Esophagus squamous epithelium (tissue), 4 donors: ENCODE data around the gene SPP2.

Source experiments
- POLR2A ChIP-seq, 4 donors: fragments of 450-650 bp; IDR thresholded peaks; one replicate each; pipeline ENCODE4 v1.6.1; 2017; ENCODE audit warnings: antibody characterized with exemption in 4 of 4, mild to moderate bottlenecking in 4 of 4, moderate library complexity in 3 of 4
- TF ChIP-seq, protein P1 (sequence below), 6 experiments: fragments of 450-650 bp in 4 of 6; fragments of 200-600 bp in 2 of 6; sonication (generic) in 2 of 6; IDR thresholded peaks; one replicate each; pipeline ENCODE4 v1.5.1; 2016 to 2019; ENCODE audit warnings: antibody characterized with exemption in 6 of 6, mild to moderate bottlenecking in 4 of 6, moderate library complexity in 4 of 6

DNA sequence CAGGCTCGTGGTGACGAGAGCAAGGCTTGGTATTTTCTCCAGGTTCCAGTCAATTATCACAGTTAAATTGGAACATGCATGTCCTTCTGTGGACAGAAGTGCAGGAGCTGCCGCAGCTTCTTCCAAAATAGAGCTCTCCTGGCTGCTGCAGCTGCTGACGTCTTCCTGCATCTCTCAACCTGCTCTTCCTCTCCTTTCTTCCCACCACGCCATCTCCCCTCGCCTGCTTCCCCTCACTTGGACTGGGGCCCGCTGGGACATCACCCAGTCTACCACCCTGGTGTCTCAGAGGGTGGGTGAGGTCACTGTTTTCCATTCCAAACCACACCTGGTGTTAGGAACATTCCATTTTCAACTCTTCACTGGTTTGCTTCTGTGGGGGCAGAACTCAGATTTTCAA lies 41.4 kb downstream of the SPP2 start:
- TF ChIP-seq POLR2A (IDR thresholded peaks at IDR 0.05), result no peak
- TF ChIP-seq, protein P1, sequence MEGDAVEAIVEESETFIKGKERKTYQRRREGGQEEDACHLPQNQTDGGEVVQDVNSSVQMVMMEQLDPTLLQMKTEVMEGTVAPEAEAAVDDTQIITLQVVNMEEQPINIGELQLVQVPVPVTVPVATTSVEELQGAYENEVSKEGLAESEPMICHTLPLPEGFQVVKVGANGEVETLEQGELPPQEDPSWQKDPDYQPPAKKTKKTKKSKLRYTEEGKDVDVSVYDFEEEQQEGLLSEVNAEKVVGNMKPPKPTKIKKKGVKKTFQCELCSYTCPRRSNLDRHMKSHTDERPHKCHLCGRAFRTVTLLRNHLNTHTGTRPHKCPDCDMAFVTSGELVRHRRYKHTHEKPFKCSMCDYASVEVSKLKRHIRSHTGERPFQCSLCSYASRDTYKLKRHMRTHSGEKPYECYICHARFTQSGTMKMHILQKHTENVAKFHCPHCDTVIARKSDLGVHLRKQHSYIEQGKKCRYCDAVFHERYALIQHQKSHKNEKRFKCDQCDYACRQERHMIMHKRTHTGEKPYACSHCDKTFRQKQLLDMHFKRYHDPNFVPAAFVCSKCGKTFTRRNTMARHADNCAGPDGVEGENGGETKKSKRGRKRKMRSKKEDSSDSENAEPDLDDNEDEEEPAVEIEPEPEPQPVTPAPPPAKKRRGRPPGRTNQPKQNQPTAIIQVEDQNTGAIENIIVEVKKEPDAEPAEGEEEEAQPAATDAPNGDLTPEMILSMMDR (IDR thresholded peaks at IDR 0.05), result no peak
